ENCODE measurements around the gene AKT2. TPM values are rescaled to one million over a fixed set of nuclear protein-coding genes. Genes with fewer than 3 reads are reported as not detected.

The AKT2 gene
- polyA plus RNA-seq, 2 of the 4 experiments (the other 2 are of a cell fraction) = 136 to 159 TPM

- ChIA-PET POLR2A (no interaction called here), CTCF (interaction anchor here (0.7 to 10.4 kb wide), 5 partner anchors 15 to 126 kb away, joined by 3 to 86 read pairs (median 3); partner anchors contain the start of gene AKT2)
- Histone ChIP-seq H3K4me3 (no peak overlapping the region), H3K4me1 (no peaks in the 10 kb centered on the region), H3K27ac (no peak overlapping the region), H3K4me2 (no peak overlapping the region), H3K9me3 (no peaks in the 10 kb centered on the region)
- TF ChIP-seq NR3C1 (IDR thresholded peaks at IDR 0.05) (no peak), RARB (CRISPR knock-in tag; IDR thresholded peaks at IDR 0.05) (no peak), HEYL (CRISPR knock-in tag; IDR thresholded peaks at IDR 0.05) (no peak), CHD2 (IDR thresholded peaks at IDR 0.05; ENCODE audit: low read length, partially characterized antibody) (no peak), HDAC2 (IDR thresholded peaks at IDR 0.05) (no peak), ESRRA (IDR thresholded peaks at IDR 0.05; ENCODE audit: borderline replicate concordance, low read length) (no peak), HOXB5 (CRISPR knock-in tag; IDR thresholded peaks at IDR 0.05) (no peak), KDM5A (IDR thresholded peaks at IDR 0.05) (no peak), ATOH8 (CRISPR knock-in tag; IDR thresholded peaks at IDR 0.05; ENCODE audit: low read depth) (no peak), MAZ (IDR thresholded peaks at IDR 0.05; ENCODE audit: borderline replicate concordance, low read depth, low read length) (no peak), HES2 (IDR thresholded peaks at IDR 0.05) (no peak)
- DNase-seq (ENCODE audit: low read depth in 1 of 2, low spot score in 1 of 2) (no peak), FAIRE-seq (no peak), ATAC-seq (no peak)
- 88% methylated on average over 17 of the region's 17 CpGs for WGBS (ENCODE audit: missing lambda C conversion rate)
Observed at GRCh38 chr19:40266119-40266518, 19.0 kb downstream of the AKT2 start.

GRCh38 chr19:40265763-40266099 lies 19.4 kb downstream of the AKT2 start:
- Histone ChIP-seq H3K4me1 (no peaks in the 10 kb centered on the region), H3K4me3 (no peak overlapping the region), H3K27ac (no peak overlapping the region), H3K4me2 (no peak overlapping the region), H3K9me3 (no peaks in the 10 kb centered on the region)
- WGBS (ENCODE audit: missing lambda C conversion rate) = 90% methylated on average over 6 of the region's 6 CpGs
- DNase-seq (ENCODE audit: low read depth in 1 of 2, low spot score in 1 of 2) = no peak
- no peak for FAIRE-seq
- ChIA-PET CTCF (interaction anchor here (0.7 to 10.4 kb wide), 5 partner anchors 11 to 100 kb away, joined by 3 to 86 read pairs (median 5); partner anchors contain the start of gene AKT2), POLR2A (no interaction called here)
- TF ChIP-seq SMC3 (IDR thresholded peaks at IDR 0.05) (no peak), RFX5 (IDR thresholded peaks at IDR 0.05) (no peak), NFE2L2 (conservative IDR thresholded peaks at IDR 0.05; ENCODE audit: low read length) (no peak), RARB (CRISPR knock-in tag; IDR thresholded peaks at IDR 0.05) (no peak), HOXA7 (CRISPR knock-in tag; IDR thresholded peaks at IDR 0.05) (no peak)
- no peak for ATAC-seq

GRCh38 chr19:40265055-40265762 lies 19.9 kb downstream of the AKT2 start:
- FAIRE-seq (no peak), DNase-seq (ENCODE audit: low read depth in 1 of 2, low spot score in 1 of 2) (no peak), ATAC-seq (no peak; a peak in 1 of 6 replicates)
- POLR2A ChIA-PET = interaction anchor here (0.6 kb wide), 1 partner anchor 328 kb away, joined by 5 read pairs; no protein-coding TSS in a partner anchor
- WGBS (ENCODE audit: missing lambda C conversion rate) = 93% methylated on average over 22 of the region's 22 CpGs
- Histone ChIP-seq H3K4me3 (no peak overlapping the region), H3K4me1 (no peaks in the 10 kb centered on the region), H3K4me2 (no peak overlapping the region), H3K27ac (no peak overlapping the region), H3K9me3 (no peaks in the 10 kb centered on the region)
- CTCF ChIA-PET = interaction anchor here (0.7 to 10.4 kb wide), 6 partner anchors 11 to 131 kb away, joined by 3 to 86 read pairs (median 8); partner anchors contain the start of gene AKT2
- TF ChIP-seq EP300 (IDR thresholded peaks at IDR 0.05) (no peak), MAFK (IDR thresholded peaks at IDR 0.05; ENCODE audit: partially characterized antibody) (peak; percentile 68), MAZ (IDR thresholded peaks at IDR 0.05; ENCODE audit: borderline replicate concordance, low read depth, low read length) (no peak), NR3C1 (IDR thresholded peaks at IDR 0.05) (no peak), SREBF2 (IDR thresholded peaks at IDR 0.05) (no peak), FOXS1 (CRISPR knock-in tag; IDR thresholded peaks at IDR 0.05) (no peak), BHLHE40 (IDR thresholded peaks at IDR 0.05; ENCODE audit: low read depth, low read length) (no peak), ATOH8 (CRISPR knock-in tag; IDR thresholded peaks at IDR 0.05; ENCODE audit: low read depth) (no peak), CHD2 (IDR thresholded peaks at IDR 0.05; ENCODE audit: low read length, partially characterized antibody) (no peak), HEYL (CRISPR knock-in tag; IDR thresholded peaks at IDR 0.05) (no peak), RFX5 (IDR thresholded peaks at IDR 0.05) (no peak), CHD4 (IDR thresholded peaks at IDR 0.05; ENCODE audit: borderline replicate concordance) (no peak), NFE2L2 (conservative IDR thresholded peaks at IDR 0.05; ENCODE audit: low read length) (no peak), HMGXB4 (CRISPR knock-in tag; IDR thresholded peaks at IDR 0.05; ENCODE audit: borderline replicate concordance) (no peak), KDM1A (IDR thresholded peaks at IDR 0.05; ENCODE audit: low read depth) (peak; percentile 6; the same call in 1 of the 2 replicates), FOSB (CRISPR knock-in tag; IDR thresholded peaks at IDR 0.05) (no peak), MYC (IDR thresholded peaks at IDR 0.05; ENCODE audit: borderline replicate concordance, low read length) (no peak), ZNF302 (CRISPR knock-in tag; IDR thresholded peaks at IDR 0.05) (no peak)
